SK-N-MC (cell line): ENCODE measurements around the gene SLC26A3.

ENCODE experiments used
- EZH2 ChIP-seq: fragments of 200-600 bp; sonication (generic); IDR thresholded peaks from one replicate; pipeline ENCODE4 v1.6.1; 2017; ENCODE audit warnings: antibody characterized with exemption
- POLR2AphosphoS5 ChIP-seq: IDR thresholded peaks from 2 replicates; pipeline ENCODE4 v1.6.1; 2012; ENCODE audit warnings: mild to moderate bottlenecking, low read depth, low read length, borderline replicate concordance

DNA sequence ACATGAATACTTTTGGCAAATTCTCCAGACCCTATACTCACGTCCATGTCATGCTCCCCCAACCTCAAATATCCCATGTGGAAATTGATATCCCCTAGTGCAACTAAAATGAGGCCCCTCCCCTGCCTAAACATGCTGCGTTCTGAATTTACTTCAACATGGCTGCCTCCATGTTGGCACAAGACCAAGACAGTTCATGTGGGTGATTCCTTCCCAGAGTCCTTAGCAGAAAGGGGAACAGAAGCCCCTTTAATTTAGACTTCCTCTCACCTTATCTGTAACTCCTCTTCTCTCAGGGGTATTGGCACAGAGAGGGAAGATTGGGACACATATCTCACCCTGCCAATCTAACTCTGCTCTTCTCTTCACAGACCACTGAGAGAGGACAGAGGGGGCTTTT lies 24.5 kb upstream of the SLC26A3 start:
- no peak for TF ChIP-seq EZH2
- TF ChIP-seq POLR2AphosphoS5 = no peak
